IPS-NIHi7 (cell line): ENCODE results near the gene INF2.
"Not testable (repeated sequence)": the region's sequence is repeated elsewhere in the genome, so short reads cannot be mapped to it uniquely, and the experiment has no call there.

Experiments used
- DNase-seq: peaks from one replicate; pipeline ENCODE4 v3.0.0; 2012; ENCODE audit warnings: mixed read lengths; ENCODE audit errors: extremely low spot score

Gene INF2

DNA sequence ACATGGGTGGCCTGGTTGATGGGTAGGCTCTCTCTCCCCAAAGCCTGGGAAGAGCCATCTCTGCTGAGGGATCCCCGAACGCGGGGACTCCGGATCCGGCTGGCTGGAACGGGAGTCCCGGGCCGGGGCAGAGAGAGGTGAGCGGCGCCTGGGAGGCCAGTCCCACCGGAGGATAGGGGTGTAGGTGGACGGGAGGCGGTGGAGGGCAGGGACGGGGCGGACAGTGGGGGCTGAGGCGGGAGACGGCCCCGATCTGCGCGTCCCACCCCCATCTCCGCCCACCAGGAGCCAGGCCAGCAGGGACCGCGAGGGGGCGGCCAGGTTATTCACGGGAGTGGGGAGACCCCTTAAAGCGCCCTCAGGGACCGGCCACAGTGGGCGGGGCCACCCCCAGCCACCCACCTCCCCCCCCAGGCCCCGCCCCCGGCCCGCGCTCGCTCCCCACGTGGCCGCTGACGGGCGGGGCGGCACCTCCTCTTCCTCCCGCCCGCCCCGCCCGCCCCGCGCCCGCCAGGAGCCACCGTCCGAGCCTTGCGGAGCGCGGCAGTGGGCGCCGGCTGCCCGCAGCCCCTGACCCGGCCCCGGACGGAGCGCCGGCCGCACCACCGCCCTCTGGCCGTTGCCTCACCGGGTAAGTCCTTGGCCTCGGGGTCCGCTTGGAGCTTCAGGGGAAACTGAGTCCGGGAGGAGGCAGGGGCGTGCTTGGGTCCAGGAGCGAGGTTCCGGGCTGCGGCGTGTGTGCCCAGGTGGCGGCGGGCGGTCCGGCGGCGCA lies at the start of gene INF2:
INF2 (plus strand) TSS at position 510 of the 772 bp plus-strand sequence. CDS start 11,748 bp downstream, outside the sequence.
- DNase-seq: peak; percentile 84

DNA sequence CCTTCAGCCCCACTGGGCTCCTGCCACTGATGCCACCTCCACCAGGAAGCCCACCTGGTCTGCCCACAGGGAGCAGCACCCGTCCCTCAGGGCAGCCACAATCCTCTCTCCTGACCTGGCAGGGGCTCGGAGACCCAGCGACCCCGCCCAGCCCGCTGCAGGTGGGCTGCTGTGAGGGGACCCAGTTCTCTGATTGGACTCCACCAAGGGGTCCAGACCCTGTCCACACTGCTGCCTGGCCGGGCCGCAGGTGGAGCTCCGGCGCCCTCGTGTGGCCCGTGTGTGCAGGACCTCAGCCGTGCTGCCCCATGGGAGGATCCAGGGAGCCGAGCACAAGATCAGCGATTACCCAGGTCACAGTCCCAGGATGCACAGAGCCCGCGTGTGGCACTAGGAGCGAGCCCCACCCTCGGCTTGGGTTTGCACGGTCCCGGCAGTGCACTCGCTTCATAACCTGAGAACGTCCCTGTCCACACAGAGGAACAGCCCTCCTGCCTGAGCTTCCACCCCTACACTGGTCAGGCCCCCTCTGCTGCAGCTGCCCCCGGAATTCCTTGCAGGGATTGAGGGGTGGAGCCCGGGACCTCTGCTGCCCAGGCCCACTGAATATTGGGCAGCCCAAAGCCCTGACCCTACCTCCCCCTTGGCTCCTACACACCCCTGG lies 49.4 kb upstream of the INF2 start:
- DNase-seq: peak; percentile 95

GRCh38 chr14:104640681-104641080 lies 48.7 kb upstream of the INF2 start:
- DNase-seq: no peak

DNA sequence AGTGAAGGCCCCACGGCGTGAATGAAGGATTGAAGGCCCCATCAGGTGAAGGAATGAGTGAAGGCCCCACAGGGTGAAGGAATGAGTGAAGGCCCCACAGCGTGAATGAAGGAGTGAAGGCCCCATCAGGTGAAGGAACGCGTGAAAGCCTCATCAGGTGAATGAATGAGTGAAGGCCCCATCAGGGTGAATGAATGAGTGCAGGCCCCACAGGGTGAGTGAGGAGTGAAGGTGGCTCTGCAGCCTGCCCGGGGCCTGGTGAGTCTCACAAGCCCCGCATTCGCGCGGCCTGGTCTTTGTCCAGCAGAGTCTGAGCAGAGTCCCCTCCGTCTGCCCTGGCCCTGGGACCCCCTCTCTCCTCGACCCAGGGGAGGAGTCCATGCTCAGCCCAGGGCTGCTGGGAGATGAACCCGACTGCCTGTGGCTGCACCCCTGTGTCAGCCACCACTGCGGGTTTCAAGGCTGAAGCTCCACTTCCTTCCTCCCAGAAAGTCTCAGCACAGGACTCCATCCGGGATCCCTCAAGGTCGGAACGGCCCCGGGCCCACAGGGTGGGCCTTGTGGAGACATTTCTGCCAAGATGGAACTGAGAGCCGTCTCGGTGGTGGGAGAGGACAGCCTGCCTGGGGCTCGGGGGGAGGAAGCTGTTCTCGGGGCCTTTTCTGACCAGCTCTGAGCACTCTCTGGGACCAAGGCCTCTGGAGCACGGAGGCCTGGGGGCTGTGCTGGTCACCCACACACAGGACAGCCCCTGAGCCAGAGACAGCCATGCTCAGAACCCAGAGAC lies 47.5 kb upstream of the INF2 start:
- DNase-seq: no peak

DNA sequence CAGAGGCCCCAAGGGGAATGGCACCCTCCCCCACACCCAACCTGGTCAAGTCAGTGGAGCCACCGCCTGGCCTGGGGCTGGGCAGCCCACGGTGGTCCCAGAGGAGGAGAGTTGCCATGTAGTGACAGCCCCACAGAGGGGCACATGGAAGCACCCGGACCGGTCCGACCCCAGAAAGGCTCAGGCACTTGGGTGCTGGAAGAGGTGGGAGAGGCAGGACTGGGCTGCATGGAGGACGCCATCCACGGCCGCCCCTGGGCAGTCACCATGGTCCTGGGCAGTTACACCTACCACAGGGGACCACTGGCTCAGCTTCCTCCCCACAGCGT lies 46.9 kb upstream of the INF2 start:
- DNase-seq: no peak

DNA sequence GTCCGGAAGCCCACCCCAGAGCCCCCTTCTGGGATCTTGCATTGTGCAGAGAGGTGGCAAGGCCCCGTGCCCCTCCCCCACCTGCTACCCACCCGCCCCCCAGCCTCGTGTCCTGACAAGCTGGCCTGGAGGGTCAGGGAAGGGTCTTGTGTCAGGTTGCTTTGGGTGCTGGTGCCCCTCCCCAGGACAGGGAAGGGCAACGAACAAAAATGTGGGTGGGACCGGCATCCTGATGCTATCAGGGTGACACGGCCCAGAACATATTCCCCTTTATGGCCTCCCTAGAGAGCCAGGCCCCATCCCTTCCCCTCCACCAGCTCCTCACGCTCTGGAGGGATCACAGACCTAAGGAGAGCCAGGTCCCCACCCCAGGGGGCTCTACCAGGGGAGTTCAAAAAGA lies 46.1 kb upstream of the INF2 start:
- no peak for DNase-seq

DNA sequence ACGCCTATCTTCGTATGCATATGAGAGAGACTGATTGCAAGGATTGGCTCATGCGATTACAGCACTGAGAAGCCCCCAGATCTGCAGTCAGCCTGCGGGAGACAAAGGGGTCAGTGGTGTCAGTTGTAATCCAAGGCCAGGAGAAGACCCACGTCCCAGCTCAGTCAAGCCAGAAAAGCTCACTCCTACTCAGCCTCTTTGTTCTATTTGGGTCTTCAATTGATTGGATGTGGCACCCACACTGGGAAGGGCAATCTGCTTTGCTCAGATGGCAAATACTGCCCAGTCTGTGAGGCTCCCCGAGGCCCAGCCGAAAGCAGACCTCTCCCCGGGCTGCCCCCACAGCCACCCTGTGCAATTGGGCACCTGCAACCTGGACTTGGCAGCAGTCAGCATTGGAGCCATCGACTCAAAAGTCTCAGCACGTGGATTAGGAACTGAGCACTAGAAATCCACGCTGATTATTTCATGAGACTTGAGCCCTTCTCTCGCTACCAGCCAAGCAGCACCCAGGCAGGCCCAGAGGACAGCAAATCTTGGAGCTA lies 45.3 kb upstream of the INF2 start:
- no peak for DNase-seq

DNA sequence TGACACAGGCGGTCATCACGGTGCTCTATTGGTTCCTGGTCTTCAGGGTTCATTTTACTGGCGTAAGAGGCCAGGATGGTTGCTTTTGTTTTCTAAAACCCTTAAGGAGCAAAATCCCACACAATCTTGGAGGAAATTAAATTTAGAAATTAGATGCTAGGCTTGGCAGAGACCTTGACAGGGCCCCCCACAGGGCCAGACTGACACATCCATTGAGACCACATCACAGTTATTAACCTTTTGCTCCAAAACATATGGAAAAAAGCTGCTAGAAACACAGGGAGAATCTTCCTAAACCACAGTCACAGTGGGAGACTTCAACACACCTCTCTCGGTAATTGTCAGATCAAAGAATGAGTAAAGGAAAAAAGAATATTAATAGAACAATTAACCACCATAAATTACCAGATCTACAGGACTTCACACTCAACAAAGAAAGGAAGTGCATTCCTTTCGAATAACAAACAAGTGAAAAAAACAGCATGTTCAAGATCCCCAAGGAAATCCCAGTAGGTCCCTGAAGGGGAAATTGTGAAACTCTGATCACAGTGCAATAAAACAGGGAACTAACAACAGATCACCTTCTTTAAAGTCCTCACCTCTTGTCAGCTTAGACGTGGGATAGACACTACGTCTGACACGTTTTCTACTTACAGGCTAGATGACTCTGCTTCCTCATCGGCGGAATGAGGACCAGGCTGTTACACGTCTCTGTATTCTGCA lies 44.6 kb upstream of the INF2 start:
- DNase-seq: no peak

DNA sequence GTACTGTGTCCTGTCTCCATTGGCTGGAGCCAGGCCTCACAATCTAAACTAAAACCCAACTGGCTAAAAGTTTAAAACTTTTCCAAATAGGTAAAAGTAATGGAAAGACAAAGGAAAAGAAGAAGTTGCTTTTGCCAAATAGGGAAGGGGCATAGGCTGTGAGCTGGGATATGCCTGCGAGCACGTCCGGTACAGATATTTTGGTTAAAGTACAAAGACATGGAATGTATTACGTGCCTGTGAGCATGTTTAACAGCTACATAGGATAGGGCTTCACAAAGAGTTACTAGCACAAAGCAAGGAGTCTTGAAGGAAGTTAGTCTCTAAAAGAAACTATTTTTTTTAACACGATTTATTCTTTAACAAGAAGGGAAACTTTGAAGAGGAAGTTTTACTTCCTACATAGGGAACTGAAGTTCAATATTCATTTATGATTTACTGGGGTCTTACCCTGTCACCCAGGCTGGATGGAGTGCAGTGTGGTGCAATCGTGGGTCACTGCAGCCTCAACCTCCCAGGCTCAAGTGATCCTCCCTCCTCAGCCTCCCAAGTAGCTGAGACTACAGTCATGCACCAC lies 41.9 kb upstream of the INF2 start:
- DNase-seq: no peak

DNA sequence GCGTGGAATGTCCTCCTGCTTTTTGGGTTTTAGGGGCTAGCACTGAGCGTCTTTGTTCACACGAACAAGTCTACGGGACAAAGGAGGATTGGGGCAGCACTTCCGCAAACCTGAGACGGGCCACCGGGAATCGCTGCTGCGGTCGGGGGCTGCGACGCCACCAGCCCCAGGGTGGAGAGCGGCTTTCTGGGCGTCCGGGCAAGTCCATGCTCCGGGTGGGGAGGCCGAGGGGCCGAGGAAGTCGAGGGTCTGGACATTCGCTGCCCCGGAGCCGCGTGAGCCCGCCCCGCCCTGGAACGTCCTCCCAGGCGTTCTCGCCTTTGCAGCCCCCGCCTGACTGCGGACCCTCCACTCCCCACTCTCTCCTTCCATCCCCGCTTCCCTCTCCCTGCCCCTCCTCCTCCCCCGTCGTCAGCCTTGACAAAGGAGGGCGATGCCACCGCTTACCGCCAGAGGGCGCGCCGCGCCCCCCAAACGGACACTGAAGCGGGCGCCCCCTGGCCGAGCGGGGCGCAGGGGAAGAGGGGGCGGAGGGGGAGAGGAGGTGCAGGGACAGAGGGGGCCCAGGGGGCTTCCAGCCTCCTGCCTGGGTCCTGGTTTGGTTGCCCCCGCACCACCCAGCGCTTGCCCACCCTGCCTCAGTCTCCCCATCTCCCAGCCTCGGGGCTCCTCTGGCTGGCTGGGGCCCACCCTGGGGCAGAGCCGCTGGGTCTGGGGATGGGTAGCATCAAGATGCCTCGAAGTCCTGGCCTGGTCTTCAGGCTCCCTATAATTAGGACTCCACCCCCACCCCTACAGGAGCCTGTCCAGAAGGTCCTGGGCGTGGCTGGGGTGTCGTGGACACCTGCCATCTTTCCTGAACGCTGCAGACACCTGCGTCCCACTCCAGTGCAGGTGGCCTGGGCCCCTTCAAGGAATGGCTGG lies 39.1 kb upstream of the INF2 start:
- DNase-seq: peak; percentile 95

- no peak for DNase-seq
Measured at GRCh38 chr14:104650981-104651875, 38.2 kb upstream of the INF2 start.

- no peak for DNase-seq
Measured at GRCh38 chr14:104651876-104652260, 37.5 kb upstream of the INF2 start.

DNA sequence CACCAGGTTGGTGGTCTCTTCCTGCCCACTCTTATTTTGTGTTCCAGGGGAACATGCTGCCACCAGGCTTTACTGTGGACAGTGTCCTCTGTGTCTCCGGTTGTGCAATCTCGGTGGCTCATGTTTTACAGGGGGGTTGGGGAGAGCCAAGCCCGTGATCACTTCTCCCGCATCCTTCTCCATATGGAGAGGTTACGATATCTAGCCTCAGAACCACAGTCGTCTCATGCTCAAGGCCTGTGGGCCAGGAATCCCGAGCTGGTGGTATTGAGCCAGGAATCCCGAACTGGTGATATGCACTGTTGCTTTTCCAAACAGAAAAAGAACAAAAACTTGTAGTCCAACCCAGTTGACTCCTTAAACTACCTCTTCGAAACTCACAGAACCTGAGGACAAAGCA lies 37.0 kb upstream of the INF2 start:
- DNase-seq: no peak

DNA sequence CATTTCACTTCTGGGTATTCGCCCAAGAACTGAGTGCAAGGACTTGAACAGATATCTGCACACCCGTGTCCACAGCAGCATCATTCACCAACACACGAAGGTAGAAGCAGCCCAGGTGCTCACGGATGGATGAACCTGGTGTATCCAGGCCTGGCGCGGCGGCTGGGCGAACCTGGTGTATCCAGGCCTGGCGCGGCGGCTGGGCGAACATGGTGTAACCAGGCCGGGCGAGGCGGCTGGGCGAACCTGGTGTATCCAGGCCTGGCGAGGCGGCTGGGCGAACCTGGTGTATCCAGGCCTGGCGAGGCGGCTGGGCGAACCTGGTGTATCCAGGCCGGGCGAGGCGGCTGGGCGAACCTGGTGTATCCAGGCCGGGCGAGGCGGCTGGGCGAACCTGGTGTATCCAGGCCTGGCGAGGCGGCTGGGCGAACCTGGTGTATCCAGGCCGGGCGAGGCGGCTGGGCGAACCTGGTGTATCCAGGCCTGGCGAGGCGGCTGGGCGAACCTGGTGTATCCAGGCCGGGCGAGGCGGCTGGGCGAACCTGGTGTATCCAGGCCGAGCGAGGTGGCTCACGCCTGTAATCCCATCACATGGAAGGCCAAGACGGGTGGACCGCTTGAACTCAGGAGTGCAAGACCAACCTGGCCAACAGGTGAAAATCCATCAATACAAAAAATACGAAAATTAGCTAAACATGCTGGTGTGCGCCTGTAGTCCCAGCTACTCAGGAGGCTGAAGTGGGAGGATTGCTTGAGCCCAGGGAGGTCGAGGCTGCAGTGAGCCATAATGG lies 36.1 kb upstream of the INF2 start:
- DNase-seq: not testable (repeated sequence)

- no peak for DNase-seq
Measured at GRCh38 chr14:104654119-104654518, 35.3 kb upstream of the INF2 start.

DNA sequence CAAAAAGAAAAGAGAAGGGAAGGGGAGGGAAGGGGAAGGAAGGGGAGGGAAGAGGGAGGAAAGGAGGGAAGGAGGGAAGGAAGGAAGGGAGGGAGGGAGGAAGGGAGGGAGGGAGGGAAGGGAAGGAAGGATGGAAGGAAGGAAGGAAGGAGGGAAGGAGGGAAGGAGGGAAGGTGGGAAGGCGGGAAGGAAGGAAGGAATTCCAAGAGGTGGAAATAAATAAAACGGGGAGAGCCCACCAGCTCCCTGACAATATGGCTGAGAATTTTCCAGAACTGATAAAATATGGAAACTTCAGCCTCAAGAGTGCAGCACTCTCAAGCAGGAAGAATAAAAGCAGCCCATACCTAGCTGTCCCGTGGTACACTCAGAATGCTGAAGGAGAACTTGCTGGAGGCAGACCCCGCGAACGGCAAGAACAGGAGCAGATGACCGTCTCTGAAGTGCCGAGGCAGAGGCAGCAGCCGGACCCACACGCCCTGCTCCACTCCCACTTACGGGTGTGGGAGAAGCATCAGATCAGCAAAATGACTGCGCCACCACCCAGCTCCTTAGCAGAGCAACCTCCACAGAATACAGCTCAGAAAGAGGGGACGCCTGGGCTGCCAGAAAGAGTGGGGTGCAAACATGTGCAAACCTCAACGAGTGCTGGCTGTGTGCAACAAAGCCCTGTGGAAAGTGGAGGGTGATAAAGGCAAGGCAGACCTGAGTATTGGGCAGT lies 34.1 kb upstream of the INF2 start:
- DNase-seq: no peak

GRCh38 chr14:104656014-104656714 lies 33.3 kb upstream of the INF2 start:
- DNase-seq: no peak
